ENCODE data around the gene ADAM10. TPM values are rescaled to one million over a fixed set of nuclear protein-coding genes. Genes with fewer than 3 reads are reported as not detected.
A peak's percentile ranks its signal among the peaks of the same experiment; 100 is the strongest.
"Not testable (repeated sequence)": the region's sequence is repeated elsewhere in the genome, so short reads cannot be mapped to it uniquely, and the experiment has no call there.

ADAM10 gene
- total and polyA plus RNA-seq, 2 experiments from 2014 or later: 110 to 163 TPM

DNA sequence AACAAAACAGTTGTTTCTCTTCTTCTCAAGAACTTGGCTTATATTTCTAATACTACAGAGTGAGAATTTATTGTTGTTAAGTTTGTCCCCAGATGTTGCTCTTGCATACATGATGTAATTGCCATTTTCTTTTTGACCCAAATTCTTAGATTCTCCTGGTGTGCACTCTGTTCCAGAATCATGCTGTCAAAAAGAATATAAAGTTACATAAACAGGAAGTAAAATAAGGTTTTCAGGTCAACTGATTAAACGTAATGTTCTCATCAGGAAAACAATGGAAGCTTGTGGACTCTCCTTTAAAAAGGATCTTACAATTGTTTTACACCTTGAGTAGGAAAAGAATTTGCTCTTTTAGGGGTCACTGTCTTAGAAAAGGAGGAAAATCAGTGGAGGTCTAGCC lies 121.8 kb downstream of the ADAM10 start:
- H3K4me1 ChIP-seq (ENCODE audit: low read depth): no peaks in the 10 kb centered on the region
- peak in 1 of 2 donors; percentile 29 for DNase-seq (ENCODE audit: low read depth in 1 of 2, low spot score in 1 of 2)
- no peaks in the 10 kb centered on the region for H3K9me3 ChIP-seq (ENCODE audit: low read depth)
- TF ChIP-seq, protein P1, sequence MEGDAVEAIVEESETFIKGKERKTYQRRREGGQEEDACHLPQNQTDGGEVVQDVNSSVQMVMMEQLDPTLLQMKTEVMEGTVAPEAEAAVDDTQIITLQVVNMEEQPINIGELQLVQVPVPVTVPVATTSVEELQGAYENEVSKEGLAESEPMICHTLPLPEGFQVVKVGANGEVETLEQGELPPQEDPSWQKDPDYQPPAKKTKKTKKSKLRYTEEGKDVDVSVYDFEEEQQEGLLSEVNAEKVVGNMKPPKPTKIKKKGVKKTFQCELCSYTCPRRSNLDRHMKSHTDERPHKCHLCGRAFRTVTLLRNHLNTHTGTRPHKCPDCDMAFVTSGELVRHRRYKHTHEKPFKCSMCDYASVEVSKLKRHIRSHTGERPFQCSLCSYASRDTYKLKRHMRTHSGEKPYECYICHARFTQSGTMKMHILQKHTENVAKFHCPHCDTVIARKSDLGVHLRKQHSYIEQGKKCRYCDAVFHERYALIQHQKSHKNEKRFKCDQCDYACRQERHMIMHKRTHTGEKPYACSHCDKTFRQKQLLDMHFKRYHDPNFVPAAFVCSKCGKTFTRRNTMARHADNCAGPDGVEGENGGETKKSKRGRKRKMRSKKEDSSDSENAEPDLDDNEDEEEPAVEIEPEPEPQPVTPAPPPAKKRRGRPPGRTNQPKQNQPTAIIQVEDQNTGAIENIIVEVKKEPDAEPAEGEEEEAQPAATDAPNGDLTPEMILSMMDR (IDR thresholded peaks at IDR 0.05; ENCODE audit: low read depth, low read length): no peak
- no peaks in the 10 kb centered on the region for H3K27me3 ChIP-seq
- peaks cover 23% of the 10 kb centered on the region for H3K36me3 ChIP-seq
- no peak overlapping the region for H3K27ac ChIP-seq
- H3K4me3 ChIP-seq: no peak overlapping the region

DNA sequence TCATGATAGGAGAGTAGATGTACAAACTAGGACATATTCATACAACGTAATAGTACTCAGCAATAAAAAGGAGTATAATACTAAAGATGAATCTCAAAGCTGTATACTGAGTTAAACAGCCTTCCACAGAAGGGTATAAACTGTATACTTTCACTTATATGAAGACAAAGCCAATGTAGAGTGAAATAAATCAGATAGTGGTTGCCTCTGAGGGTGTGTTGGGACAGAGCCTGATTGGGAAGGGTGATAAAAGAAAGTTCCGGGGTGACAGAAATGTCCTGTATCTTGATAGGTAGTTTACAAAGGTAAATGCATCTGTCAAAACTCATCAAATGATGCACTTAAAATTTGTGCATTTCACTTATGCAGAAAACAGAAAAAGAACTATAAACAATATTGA lies 122.5 kb downstream of the ADAM10 start:
- TF ChIP-seq, protein P1 (IDR thresholded peaks at IDR 0.05; ENCODE audit: low read depth, low read length): no peak
- Histone ChIP-seq H3K27me3 (no peaks in the 10 kb centered on the region), H3K4me3 (no peak overlapping the region), H3K27ac (no peak overlapping the region), H3K36me3 (peaks cover 22% of the 10 kb centered on the region), H3K4me1 (ENCODE audit: low read depth) (no peaks in the 10 kb centered on the region), H3K9me3 (ENCODE audit: low read depth) (no peaks in the 10 kb centered on the region)
- DNase-seq (ENCODE audit: low read depth in 1 of 2, low spot score in 1 of 2): no peak

DNA sequence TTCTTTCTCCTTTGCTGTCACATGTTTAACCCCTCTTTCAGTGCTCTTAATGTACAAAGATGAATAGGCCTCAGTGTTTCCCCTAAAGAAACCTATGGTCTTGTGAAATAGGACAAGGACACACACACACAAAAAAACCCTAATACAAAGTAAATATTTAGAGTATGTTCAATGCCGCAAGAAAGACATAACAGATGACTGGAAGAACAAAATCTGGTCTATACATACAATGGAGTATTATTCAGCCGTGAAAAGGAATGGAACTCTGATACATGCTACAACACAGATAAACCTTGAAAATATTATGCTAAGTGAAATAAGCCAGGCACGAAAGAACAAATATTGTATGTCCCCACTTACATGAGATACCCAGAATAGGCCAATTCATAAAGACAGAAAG lies 123.1 kb downstream of the ADAM10 start:
- peaks cover 21% of the 10 kb centered on the region for H3K36me3 ChIP-seq
- H3K4me1 ChIP-seq (ENCODE audit: low read depth): no peaks in the 10 kb centered on the region
- DNase-seq (ENCODE audit: low read depth in 1 of 2, low spot score in 1 of 2): no peak
- H3K27ac ChIP-seq: no peak overlapping the region
- TF ChIP-seq, protein P1 (IDR thresholded peaks at IDR 0.05; ENCODE audit: low read depth, low read length): no peak
- H3K9me3 ChIP-seq (ENCODE audit: low read depth): no peaks in the 10 kb centered on the region
- H3K27me3 ChIP-seq: no peaks in the 10 kb centered on the region
- H3K4me3 ChIP-seq: no peak overlapping the region

DNA sequence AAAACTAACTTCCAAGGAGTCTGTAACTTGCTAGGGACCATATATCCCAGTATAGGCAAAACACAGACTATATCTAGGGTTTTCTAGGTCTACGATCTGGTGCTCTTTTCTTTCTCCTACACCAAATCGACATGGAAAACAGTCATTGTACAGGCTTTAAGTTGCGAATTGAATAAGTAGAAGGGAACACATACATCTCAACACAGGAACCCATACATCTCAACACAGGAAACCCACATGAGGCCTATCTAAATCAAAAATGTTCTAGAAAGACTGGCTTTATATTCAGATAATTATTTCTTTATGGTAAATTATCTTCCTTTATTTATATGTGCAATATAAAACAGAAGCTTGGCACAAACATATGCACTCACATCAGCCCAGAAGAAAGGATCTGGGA lies 126.6 kb downstream of the ADAM10 start:
- H3K4me3 ChIP-seq: no peak overlapping the region
- no peak for DNase-seq (ENCODE audit: low read depth in 1 of 2, low spot score in 1 of 2)
- H3K27ac ChIP-seq: no peak overlapping the region
- no peaks in the 10 kb centered on the region for H3K4me1 ChIP-seq (ENCODE audit: low read depth)
- H3K27me3 ChIP-seq: no peaks in the 10 kb centered on the region
- peaks cover 23% of the 10 kb centered on the region for H3K36me3 ChIP-seq
- no peaks in the 10 kb centered on the region for H3K9me3 ChIP-seq (ENCODE audit: low read depth)
- TF ChIP-seq, protein P1 (IDR thresholded peaks at IDR 0.05; ENCODE audit: low read depth, low read length): no peak

DNA sequence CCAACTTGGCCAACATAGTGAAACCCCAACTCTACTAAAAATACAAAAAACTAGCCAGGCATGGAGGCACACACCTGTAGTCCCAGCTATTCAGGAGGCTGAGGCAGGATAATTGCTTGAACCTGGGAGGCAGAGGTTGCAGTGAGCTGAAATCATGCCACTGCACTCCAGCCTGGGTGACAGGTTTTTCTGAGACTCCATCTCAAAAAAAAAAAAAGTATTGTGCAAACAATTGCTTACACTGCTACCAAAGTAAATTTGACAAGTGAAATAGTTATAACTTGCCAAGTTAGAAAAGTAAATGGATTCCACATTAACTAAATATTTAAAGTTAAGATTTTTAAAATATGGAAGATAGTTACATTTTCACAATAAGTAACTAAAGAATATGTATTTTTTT lies 129.2 kb downstream of the ADAM10 start:
- H3K36me3 ChIP-seq; H3K4me1 ChIP-seq (ENCODE audit: low read depth); H3K4me3 ChIP-seq; H3K27ac ChIP-seq; DNase-seq (ENCODE audit: low read depth in 1 of 2, low spot score in 1 of 2); H3K27me3 ChIP-seq; H3K9me3 ChIP-seq (ENCODE audit: low read depth): not testable (repeated sequence)

DNA sequence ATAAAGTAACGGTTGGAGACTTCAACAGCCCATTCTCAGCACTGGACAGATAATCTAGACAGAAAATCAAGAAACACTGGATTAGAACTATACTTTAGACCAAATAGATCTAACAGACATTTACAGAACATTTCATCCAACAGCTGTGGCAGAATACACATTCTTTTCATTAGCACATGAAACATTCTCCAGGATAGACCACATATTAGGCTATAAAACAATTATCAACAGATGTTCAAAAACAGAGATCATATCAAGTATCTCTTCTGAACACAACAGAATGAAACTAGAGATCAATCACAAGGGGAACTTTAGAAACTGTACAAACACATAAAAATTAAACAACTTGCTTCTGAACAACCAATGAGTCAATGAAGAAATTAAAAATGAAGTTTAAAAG lies 133.3 kb downstream of the ADAM10 start:
- TF ChIP-seq, protein P1 (IDR thresholded peaks at IDR 0.05; ENCODE audit: low read depth, low read length): no peak
- no peaks in the 10 kb centered on the region for H3K9me3 ChIP-seq (ENCODE audit: low read depth)
- H3K27me3 ChIP-seq: no peaks in the 10 kb centered on the region
- no peaks in the 10 kb centered on the region for H3K4me1 ChIP-seq (ENCODE audit: low read depth)
- peaks cover 3% of the 10 kb centered on the region for H3K36me3 ChIP-seq
- no peak for DNase-seq (ENCODE audit: low read depth in 1 of 2, low spot score in 1 of 2)
- no peak overlapping the region for H3K4me3 ChIP-seq
- no peak overlapping the region for H3K27ac ChIP-seq

Measured in cardiac muscle cell (in vitro differentiated cells and primary cell).